HCT116 (cell line): ENCODE data around the gene HDX. TPM values are rescaled to one million over a fixed set of nuclear protein-coding genes. Genes with fewer than 3 reads are reported as not detected.

ENCODE experiments used
- ATAC-seq: fragments of 200-7000 bp; cut with Tn5 transposase; 2 replicates; pipeline ENCODE4 v1.9.1; 2020; ENCODE audit warnings: mild to moderate bottlenecking, moderate library complexity
- BruUV-seq: library from RNA; stranded (reverse); fragments of 400-500 nt; replicated peaks from 2 replicates; lab custom pipeline; 2021; lab: Mats Ljungman, UMichigan
- CTCF ChIA-PET: fragments of 300-600 bp; sonication (Branson Sonifier 250); formaldehyde crosslinking; loops from one replicate; lab custom pipeline; 2021; ENCODE audit warnings: antibody characterized with exemption; lab: Charles Lee
- POLR2A ChIA-PET: fragments of 300-600, 350-600 bp; sonication (Branson Sonifier 250); formaldehyde crosslinking; loops from one replicate; lab custom pipeline; 2021; ENCODE audit warnings: antibody characterized with exemption; lab: Charles Lee
- RAD21 ChIA-PET, 2 experiments: fragments of 300-600 bp; sonication (Branson Sonifier 250); formaldehyde crosslinking; loops; one replicate each; lab custom pipeline; 2023; ENCODE audit warnings: low total read pairs in 2 of 2; ENCODE audit not compliant: uncharacterized antibody in 2 of 2, unreplicated experiment in 2 of 2, low non-redundant PET in 1 of 2; lab: Charles Lee
- DNase-seq: peaks from one replicate; pipeline ENCODE4 v3.0.0-alpha.2; 2010; ENCODE audit warnings: low read depth, low spot score
- H2AFZ ChIP-seq: fragments of 200-600 bp; shearing (Covaris generic), sonication (generic); 2 replicates; pipeline ENCODE4 v1.6.1; 2017; ENCODE audit warnings: low read depth, mixed run types, mixed read lengths, antibody characterized with exemption, low read length; ENCODE audit not compliant: poor library complexity, severe bottlenecking
- H3K27ac ChIP-seq: 2 replicates; pipeline ENCODE4 v1.5.1; 2012; ENCODE audit warnings: low read depth, low read length
- H3K27me3 ChIP-seq: fragments of 200-600 bp; sonication (generic); 2 replicates; pipeline ENCODE4 v1.6.1; 2016; ENCODE audit warnings: mixed run types, low read length, mixed read lengths; ENCODE audit not compliant: insufficient read depth
- H3K36me3 ChIP-seq, 2 experiments: fragments of 200-500 bp in 1 of 2; fragments of 200-600 bp in 1 of 2; sonication (Bioruptor generic) in 1 of 2; sonication (generic) in 1 of 2; 2 replicates each; pipeline versions ENCODE4 v1.5.1 to v1.6.1; 2014 to 2016; ENCODE audit warnings: low read length in 2 of 2, inconsistent platforms in 1 of 2, mixed read lengths in 1 of 2, mixed run types in 1 of 2; ENCODE audit not compliant: insufficient read depth in 2 of 2, control insufficient read depth in 1 of 2
- H3K4me1 ChIP-seq, 2 experiments: fragments of 200-600 bp in 1 of 2; sonication (generic) in 1 of 2; 2 replicates each; pipeline versions ENCODE4 v1.5.1 to v1.6.1; 2012 to 2017; ENCODE audit warnings: low read length in 2 of 2, inconsistent platforms in 1 of 2, mild to moderate bottlenecking in 1 of 2, mixed read lengths in 1 of 2, mixed run types in 1 of 2, moderate library complexity in 1 of 2; ENCODE audit not compliant: insufficient read depth in 2 of 2, control insufficient read depth in 1 of 2
- H3K4me2 ChIP-seq: fragments of 200-600 bp; sonication (generic); 2 replicates; pipeline ENCODE4 v1.6.1; 2017; ENCODE audit warnings: mixed run types, low read length, mixed read lengths
- H3K4me3 ChIP-seq, 2 experiments: fragments of 200-600 bp in 1 of 2; sonication (generic) in 1 of 2; replicated peaks in 1 of 2; 2 replicates each; pipeline ENCODE4 v1.5.1; 2011 to 2016; ENCODE audit warnings: low read length in 2 of 2, control low read depth in 1 of 2, low read depth in 1 of 2, mild to moderate bottlenecking in 1 of 2, mixed read lengths in 1 of 2, mixed run types in 1 of 2
- H3K79me2 ChIP-seq: fragments of 200-600 bp; sonication (generic); 2 replicates; pipeline ENCODE4 v1.6.1; 2017; ENCODE audit warnings: mild to moderate bottlenecking, mixed run types, low read length, moderate library complexity, mixed read lengths; ENCODE audit not compliant: insufficient read depth
- H3K9ac ChIP-seq: fragments of 200-600 bp; sonication (generic); 2 replicates; pipeline ENCODE4 v1.6.1; 2016; ENCODE audit warnings: low read length, mixed read lengths
- H3K9me2 ChIP-seq: fragments of 200-600 bp; sonication (generic), shearing (Covaris generic); 2 replicates; pipeline ENCODE4 v1.6.1; 2017; ENCODE audit warnings: mixed run types, mild to moderate bottlenecking, moderate library complexity; ENCODE audit not compliant: insufficient read depth
- H3K9me3 ChIP-seq, 2 experiments: fragments of 200-500 bp in 1 of 2; fragments of 200-600 bp in 1 of 2; sonication (Bioruptor generic) in 1 of 2; sonication (generic) in 1 of 2; 2 replicates each; pipeline ENCODE4 v1.6.1; 2014 to 2017; ENCODE audit warnings: low read length in 2 of 2, mixed read lengths in 2 of 2, inconsistent platforms in 1 of 2, low read depth in 1 of 2, mild to moderate bottlenecking in 1 of 2, mixed run types in 1 of 2, moderate library complexity in 1 of 2; ENCODE audit not compliant: control insufficient read depth in 1 of 2, insufficient read depth in 1 of 2
- H4K20me1 ChIP-seq: fragments of 200-600 bp; sonication (generic), shearing (Covaris generic); 2 replicates; pipeline ENCODE4 v1.6.1; 2017; ENCODE audit warnings: mixed run types, mild to moderate bottlenecking, moderate library complexity; ENCODE audit not compliant: insufficient read depth
- CBX3 ChIP-seq: IDR thresholded peaks from 2 replicates; pipeline ENCODE4 v1.6.1; 2012; ENCODE audit warnings: low read depth
- CEBPB ChIP-seq: IDR thresholded peaks from 2 replicates; pipeline ENCODE4 v1.6.1; 2012; ENCODE audit warnings: low read depth
- EGR1 ChIP-seq: IDR thresholded peaks from 2 replicates; pipeline ENCODE4 v1.6.1; 2012; ENCODE audit warnings: low read depth
- EZH2 ChIP-seq: fragments of 200-600 bp; sonication (generic); IDR thresholded peaks from 2 replicates; pipeline ENCODE4 v1.6.1; 2017; ENCODE audit warnings: antibody characterized with exemption, mixed run types
- EZH2phosphoT487 ChIP-seq: fragments of 200-600 bp; IDR thresholded peaks from 2 replicates; pipeline ENCODE4 v1.6.1; 2018; ENCODE audit warnings: antibody characterized with exemption, borderline replicate concordance
- FOSL1 ChIP-seq: IDR thresholded peaks from 2 replicates; pipeline ENCODE4 v1.6.1; 2012; ENCODE audit warnings: low read depth
- POLR2AphosphoS5 ChIP-seq: IDR thresholded peaks from 2 replicates; pipeline ENCODE4 v1.6.1; 2011; ENCODE audit warnings: mild to moderate bottlenecking, low read depth, low read length, moderate library complexity
- SP1 ChIP-seq: IDR thresholded peaks from 2 replicates; pipeline ENCODE4 v1.6.1; 2012; ENCODE audit warnings: low read depth
- SRF ChIP-seq: IDR thresholded peaks from 2 replicates; pipeline ENCODE4 v1.6.1; 2012; ENCODE audit warnings: low read depth
- intact Hi-C: fragments of 100-400 bp; cut with micrococcal nuclease; formaldehyde crosslinking; loops from 2 replicates; pipeline ENCODE4 v1.10.0; 2022
- total RNA-seq: library from RNA; stranded (reverse); gene quantifications from one replicate; pipeline ENCODE4 v1.2.1, GENCODE V29; 2021; ENCODE audit not compliant: unreplicated experiment
- TF ChIP-seq, protein P1 (sequence below): IDR thresholded peaks from 2 replicates; pipeline ENCODE4 v1.6.1; 2012; ENCODE audit warnings: low read depth
- TF ChIP-seq, protein P2 (sequence below): IDR thresholded peaks from 2 replicates; pipeline ENCODE4 v1.6.1; 2012

HDX gene
- total RNA-seq, 1 experiment from 2014 or later = not detected

DNA sequence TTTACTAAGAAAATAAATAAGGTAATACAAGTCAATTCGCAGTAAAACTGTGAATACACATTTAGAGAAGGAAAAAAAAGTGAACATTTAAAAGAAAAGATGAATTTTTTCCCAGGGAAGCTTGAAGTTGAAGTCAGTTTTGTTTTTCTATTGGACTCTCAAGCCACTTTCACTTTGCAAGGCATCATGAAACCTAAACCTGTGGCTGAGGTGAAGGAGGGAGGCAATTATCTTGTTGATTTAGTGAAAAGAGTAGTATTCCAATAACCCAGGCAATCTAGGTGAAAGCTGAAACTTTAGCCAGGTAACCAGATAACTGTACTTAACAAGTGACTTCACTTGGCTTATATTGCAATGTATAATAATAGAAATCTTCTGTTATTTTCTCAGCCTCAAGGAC lies 138.6 kb downstream of the HDX start:
- ATAC-seq (no peak), DNase-seq (no peak)
- Histone ChIP-seq H3K27me3 (no peaks in the 10 kb centered on the region), H3K79me2 (no peaks in the 10 kb centered on the region), H3K9ac (no peak overlapping the region), H3K4me3 (no peak overlapping the region), H3K4me2 (no peak overlapping the region), H3K36me3 (no peaks in the 10 kb centered on the region), H3K9me3 (no peaks in the 10 kb centered on the region), H3K27ac (no peak overlapping the region), H4K20me1 (no peaks in the 10 kb centered on the region), H3K9me2 (no peaks in the 10 kb centered on the region), H3K4me1 (no peaks in the 10 kb centered on the region), H2AFZ (no peak overlapping the region)
- ChIA-PET POLR2A (no interaction called here), CTCF (no interaction called here), RAD21 (no interaction called here)
- BruUV-seq = no TSS peak
- intact Hi-C loops = no loop called here
- TF ChIP-seq POLR2AphosphoS5 (no peak), EGR1 (no peak), SP1 (no peak)
- TF ChIP-seq, protein P1, sequence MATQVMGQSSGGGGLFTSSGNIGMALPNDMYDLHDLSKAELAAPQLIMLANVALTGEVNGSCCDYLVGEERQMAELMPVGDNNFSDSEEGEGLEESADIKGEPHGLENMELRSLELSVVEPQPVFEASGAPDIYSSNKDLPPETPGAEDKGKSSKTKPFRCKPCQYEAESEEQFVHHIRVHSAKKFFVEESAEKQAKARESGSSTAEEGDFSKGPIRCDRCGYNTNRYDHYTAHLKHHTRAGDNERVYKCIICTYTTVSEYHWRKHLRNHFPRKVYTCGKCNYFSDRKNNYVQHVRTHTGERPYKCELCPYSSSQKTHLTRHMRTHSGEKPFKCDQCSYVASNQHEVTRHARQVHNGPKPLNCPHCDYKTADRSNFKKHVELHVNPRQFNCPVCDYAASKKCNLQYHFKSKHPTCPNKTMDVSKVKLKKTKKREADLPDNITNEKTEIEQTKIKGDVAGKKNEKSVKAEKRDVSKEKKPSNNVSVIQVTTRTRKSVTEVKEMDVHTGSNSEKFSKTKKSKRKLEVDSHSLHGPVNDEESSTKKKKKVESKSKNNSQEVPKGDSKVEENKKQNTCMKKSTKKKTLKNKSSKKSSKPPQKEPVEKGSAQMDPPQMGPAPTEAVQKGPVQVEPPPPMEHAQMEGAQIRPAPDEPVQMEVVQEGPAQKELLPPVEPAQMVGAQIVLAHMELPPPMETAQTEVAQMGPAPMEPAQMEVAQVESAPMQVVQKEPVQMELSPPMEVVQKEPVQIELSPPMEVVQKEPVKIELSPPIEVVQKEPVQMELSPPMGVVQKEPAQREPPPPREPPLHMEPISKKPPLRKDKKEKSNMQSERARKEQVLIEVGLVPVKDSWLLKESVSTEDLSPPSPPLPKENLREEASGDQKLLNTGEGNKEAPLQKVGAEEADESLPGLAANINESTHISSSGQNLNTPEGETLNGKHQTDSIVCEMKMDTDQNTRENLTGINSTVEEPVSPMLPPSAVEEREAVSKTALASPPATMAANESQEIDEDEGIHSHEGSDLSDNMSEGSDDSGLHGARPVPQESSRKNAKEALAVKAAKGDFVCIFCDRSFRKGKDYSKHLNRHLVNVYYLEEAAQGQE = no peak

DNA sequence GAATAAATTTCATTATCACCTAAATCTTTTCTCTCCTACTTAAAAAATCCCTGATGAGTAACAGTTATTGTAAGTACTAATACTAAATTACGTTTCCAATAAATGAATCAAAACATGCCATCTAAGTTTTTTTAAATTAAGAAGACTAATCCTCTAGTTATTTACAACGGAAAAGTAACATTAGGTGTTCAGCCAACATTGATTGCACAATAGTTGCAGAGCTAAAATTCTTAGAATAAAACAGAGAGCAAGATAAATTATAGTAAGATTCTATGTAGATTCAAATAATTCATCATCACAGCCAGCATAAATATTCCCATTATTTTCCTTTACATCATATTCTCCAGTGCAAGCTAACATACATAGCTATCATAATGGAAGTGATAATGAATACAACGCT lies 139.2 kb downstream of the HDX start:
- H3K9me2 ChIP-seq = no peaks in the 10 kb centered on the region
- TF ChIP-seq, protein P2, sequence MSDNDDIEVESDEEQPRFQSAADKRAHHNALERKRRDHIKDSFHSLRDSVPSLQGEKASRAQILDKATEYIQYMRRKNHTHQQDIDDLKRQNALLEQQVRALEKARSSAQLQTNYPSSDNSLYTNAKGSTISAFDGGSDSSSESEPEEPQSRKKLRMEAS = no peak
- TF ChIP-seq EZH2phosphoT487 (no peak), SRF (no peak), EZH2 (no peak), FOSL1 (no peak), CBX3 (no peak), CEBPB (no peak), SP1 (no peak)
- TF ChIP-seq, protein P1 = no peak
- TF ChIP-seq, all 23 proteins: peak for 0
- no peak overlapping the region for H3K4me3 ChIP-seq
- H3K27ac ChIP-seq = no peak overlapping the region
- no peak overlapping the region for H2AFZ ChIP-seq
- RAD21 ChIA-PET = no interaction called here
- no TSS peak for BruUV-seq
- no peaks in the 10 kb centered on the region for H3K4me1 ChIP-seq
- H3K9me3 ChIP-seq = no peaks in the 10 kb centered on the region
- H3K9ac ChIP-seq = no peak overlapping the region
- no peaks in the 10 kb centered on the region for H3K27me3 ChIP-seq
- DNase-seq (no peak), ATAC-seq (no peak)
- POLR2A ChIA-PET = no interaction called here
- CTCF ChIA-PET = no interaction called here
- no peaks in the 10 kb centered on the region for H4K20me1 ChIP-seq
- no peak overlapping the region for H3K4me2 ChIP-seq
- intact Hi-C loops = no loop called here
- no peaks in the 10 kb centered on the region for H3K36me3 ChIP-seq
- no peaks in the 10 kb centered on the region for H3K79me2 ChIP-seq
